Measurements from ENCODE around the gene ACACA.

ACACA gene

DNA sequence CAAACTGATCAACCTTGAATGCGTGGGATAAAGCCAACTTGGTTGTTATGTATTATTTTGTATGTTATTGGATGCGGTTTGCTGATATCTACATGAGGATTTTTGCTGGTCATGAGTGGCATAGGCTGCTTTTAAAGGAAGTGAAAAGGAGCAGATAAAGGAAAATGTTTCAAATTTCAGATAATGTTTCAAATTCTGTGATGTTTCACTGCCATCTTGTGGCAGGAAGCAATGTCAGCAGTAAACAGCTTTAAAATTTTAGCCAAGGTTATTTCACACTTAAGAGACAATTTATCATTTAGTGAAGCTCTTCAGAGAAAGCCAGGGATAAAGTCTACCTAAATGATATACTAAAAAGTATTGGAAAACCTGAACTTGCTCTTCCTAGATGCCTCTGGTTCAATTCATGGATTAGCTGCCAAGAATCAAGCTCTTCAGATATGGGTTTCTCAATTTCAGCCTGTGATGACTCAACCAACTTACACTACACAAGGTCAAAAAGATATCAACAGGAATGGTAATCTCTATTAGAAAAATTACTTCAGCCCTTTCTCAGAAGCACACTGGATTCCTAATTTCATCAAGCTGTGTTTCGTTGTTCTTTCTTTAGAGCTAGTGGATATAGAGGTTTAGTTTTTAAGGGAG is 166.8 kb downstream of the ACACA start:
- Histone ChIP-seq H4K20me1 (ENCODE audit: control insufficient read depth, insufficient read depth, low read depth, low read length) (no peaks in the 10 kb centered on the region), H3K4me3 (ENCODE audit: low read length) (no peak overlapping the region), H3K27ac (ENCODE audit: low read depth, low read length) (no peak overlapping the region), H3K79me2 (ENCODE audit: control insufficient read depth, low read length) (no peaks in the 10 kb centered on the region), H3F3A (ENCODE audit: control insufficient read depth, insufficient read depth) (peaks cover 12% of the 10 kb centered on the region; the same call in 1 of the 2 replicates), H3K36me3 (ENCODE audit: control insufficient read depth, low read length) (peaks cover 89% of the 10 kb centered on the region), H3K9me2 (replicated peaks; ENCODE audit: control insufficient read depth, low read length) (no peaks in the 10 kb centered on the region), H3K9me3 (ENCODE audit: control insufficient read depth, insufficient read depth, low read length) (no peaks in the 10 kb centered on the region), H3K27me3 (ENCODE audit: control insufficient read depth, low read length) (no peaks in the 10 kb centered on the region), H3K4me2 (ENCODE audit: low read length) (no peak overlapping the region), H3K4me1 (ENCODE audit: control insufficient read depth, low read length) (no peaks in the 10 kb centered on the region)
- TF ChIP-seq EZH2phosphoT487 (IDR thresholded peaks at IDR 0.05; ENCODE audit: borderline replicate concordance, low read length) = no peak
- TF ChIP-seq, protein P1, sequence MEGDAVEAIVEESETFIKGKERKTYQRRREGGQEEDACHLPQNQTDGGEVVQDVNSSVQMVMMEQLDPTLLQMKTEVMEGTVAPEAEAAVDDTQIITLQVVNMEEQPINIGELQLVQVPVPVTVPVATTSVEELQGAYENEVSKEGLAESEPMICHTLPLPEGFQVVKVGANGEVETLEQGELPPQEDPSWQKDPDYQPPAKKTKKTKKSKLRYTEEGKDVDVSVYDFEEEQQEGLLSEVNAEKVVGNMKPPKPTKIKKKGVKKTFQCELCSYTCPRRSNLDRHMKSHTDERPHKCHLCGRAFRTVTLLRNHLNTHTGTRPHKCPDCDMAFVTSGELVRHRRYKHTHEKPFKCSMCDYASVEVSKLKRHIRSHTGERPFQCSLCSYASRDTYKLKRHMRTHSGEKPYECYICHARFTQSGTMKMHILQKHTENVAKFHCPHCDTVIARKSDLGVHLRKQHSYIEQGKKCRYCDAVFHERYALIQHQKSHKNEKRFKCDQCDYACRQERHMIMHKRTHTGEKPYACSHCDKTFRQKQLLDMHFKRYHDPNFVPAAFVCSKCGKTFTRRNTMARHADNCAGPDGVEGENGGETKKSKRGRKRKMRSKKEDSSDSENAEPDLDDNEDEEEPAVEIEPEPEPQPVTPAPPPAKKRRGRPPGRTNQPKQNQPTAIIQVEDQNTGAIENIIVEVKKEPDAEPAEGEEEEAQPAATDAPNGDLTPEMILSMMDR (IDR thresholded peaks at IDR 0.05; ENCODE audit: low read depth, low read length, poor library complexity, severe bottlenecking) = peak; percentile 71

DNA sequence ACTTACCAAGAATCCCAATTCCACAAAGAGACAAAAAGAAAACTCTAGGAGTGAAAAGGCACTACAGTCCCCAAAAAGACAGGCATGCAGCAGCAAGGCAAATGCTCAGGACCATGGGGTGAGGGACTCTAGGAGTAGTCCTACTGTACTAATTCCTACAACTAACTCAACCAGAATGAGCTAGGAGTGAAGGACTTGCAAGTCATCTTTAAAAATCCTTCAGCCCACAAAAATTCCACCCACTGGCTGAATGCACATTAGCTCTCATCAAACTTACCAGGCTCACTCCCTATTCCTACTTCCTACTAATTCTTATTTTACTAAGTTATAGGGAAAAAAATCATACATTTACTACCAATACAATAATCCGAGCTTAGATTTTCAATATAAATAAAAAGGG is 172.5 kb downstream of the ACACA start:
- H3K4me2 ChIP-seq (ENCODE audit: low read length) = no peak overlapping the region
- no peaks in the 10 kb centered on the region for H3K27me3 ChIP-seq (ENCODE audit: control insufficient read depth, low read length)
- H3K79me2 ChIP-seq (ENCODE audit: control insufficient read depth, low read length) = no peaks in the 10 kb centered on the region; the same call in 1 of the 2 replicates
- no peak overlapping the region for H3K4me3 ChIP-seq (ENCODE audit: low read length)
- no peak for TF ChIP-seq EZH2phosphoT487 (IDR thresholded peaks at IDR 0.05; ENCODE audit: borderline replicate concordance, low read length)
- TF ChIP-seq, protein P1 (IDR thresholded peaks at IDR 0.05; ENCODE audit: low read depth, low read length, poor library complexity, severe bottlenecking) = no peak
- H3K9me2 ChIP-seq (replicated peaks; ENCODE audit: control insufficient read depth, low read length) = no peaks in the 10 kb centered on the region
- no peak overlapping the region for H3K27ac ChIP-seq (ENCODE audit: low read depth, low read length)
- H3K36me3 ChIP-seq (ENCODE audit: control insufficient read depth, low read length) = peaks cover 83% of the 10 kb centered on the region
- no peaks in the 10 kb centered on the region for H3K4me1 ChIP-seq (ENCODE audit: control insufficient read depth, low read length)
- 0 out of 2 replicates have a peak, but pooled peaks cover 4% of the 10 kb centered on the region for H3F3A ChIP-seq (ENCODE audit: control insufficient read depth, insufficient read depth)
- no peaks in the 10 kb centered on the region for H3K9me3 ChIP-seq (ENCODE audit: control insufficient read depth, insufficient read depth, low read length)
- H4K20me1 ChIP-seq (ENCODE audit: control insufficient read depth, insufficient read depth, low read depth, low read length) = no peaks in the 10 kb centered on the region

DNA sequence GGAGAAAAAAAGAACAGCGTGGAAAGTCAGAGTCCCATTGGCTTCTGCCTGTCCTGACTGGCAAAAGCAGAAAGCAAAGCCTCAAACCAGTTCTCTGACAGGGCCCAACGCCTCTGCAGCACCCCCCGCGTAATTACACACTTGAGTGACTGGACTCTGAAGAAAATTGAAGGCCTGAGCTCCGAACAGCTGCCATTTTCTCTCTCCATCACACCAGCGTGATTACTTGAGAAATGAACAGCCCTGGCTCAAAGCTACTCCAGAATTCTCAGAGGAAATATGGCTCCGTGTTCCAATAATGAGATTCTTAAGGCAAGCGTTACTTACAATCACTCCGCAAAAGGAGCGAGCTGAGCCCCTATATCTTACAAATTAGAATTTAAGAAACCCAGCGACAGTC is 173.6 kb downstream of the ACACA start:
- Histone ChIP-seq H3K79me2 (ENCODE audit: control insufficient read depth, low read length) (no peaks in the 10 kb centered on the region; the same call in 1 of the 2 replicates), H3K4me2 (ENCODE audit: low read length) (no peak overlapping the region), H3K27ac (ENCODE audit: low read depth, low read length) (no peak overlapping the region), H3F3A (ENCODE audit: control insufficient read depth, insufficient read depth) (0 out of 2 replicates have a peak, but pooled peaks cover 4% of the 10 kb centered on the region), H3K4me3 (ENCODE audit: low read length) (no peak overlapping the region), H3K9me3 (ENCODE audit: control insufficient read depth, insufficient read depth, low read length) (no peaks in the 10 kb centered on the region), H3K9me2 (replicated peaks; ENCODE audit: control insufficient read depth, low read length) (no peaks in the 10 kb centered on the region), H4K20me1 (ENCODE audit: control insufficient read depth, insufficient read depth, low read depth, low read length) (no peaks in the 10 kb centered on the region), H3K4me1 (ENCODE audit: control insufficient read depth, low read length) (no peaks in the 10 kb centered on the region), H3K36me3 (ENCODE audit: control insufficient read depth, low read length) (peaks cover 79% of the 10 kb centered on the region), H3K27me3 (ENCODE audit: control insufficient read depth, low read length) (no peaks in the 10 kb centered on the region)
- no peak for TF ChIP-seq EZH2phosphoT487 (IDR thresholded peaks at IDR 0.05; ENCODE audit: borderline replicate concordance, low read length)
- TF ChIP-seq, protein P1 (IDR thresholded peaks at IDR 0.05; ENCODE audit: low read depth, low read length, poor library complexity, severe bottlenecking) = no peak

Measured in DOHH2 (cell line).